Measurements from ENCODE around the gene SULT1A3.

DNA sequence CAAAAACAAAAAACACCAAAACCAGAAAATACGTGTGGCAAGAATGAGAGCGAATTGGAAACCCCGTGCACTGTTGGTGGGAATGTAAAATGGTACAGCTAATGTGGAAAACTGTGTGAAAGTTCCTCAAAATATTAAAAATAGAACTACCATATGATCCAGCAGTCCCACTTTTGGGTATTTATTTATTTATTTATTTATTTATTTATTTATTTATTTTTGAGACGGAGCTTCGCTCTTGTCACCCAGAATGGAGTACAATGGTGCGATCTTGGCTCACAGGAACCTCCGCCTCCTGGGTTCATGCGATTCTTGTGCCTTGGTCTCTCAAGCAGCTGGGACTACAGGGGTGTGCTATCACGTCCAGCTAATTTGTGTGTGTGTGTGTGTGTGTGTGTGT, 46.5 kb upstream of the SULT1A3 start:
- TF ChIP-seq SP1 (IDR thresholded peaks at IDR 0.05; ENCODE audit: low read depth, low read length) (no peak), CEBPB (IDR thresholded peaks at IDR 0.05; ENCODE audit: low read depth, low read length) (no peak), CREB1 (IDR thresholded peaks at IDR 0.05) (no peak), SIN3A (conservative IDR thresholded peaks at IDR 0.05 in 1 of 2, IDR thresholded peaks at IDR 0.05 in 1 of 2; ENCODE audit: low read depth in 1 of 2, low read length in 2 of 2) (no peak), SP4 (IDR thresholded peaks at IDR 0.05; ENCODE audit: low read length) (no peak), EP300 (IDR thresholded peaks at IDR 0.05; ENCODE audit: borderline replicate concordance in 1 of 2, low read depth in 2 of 2, low read length in 2 of 2) (no peak)
